Fibroblast of mammary gland (primary cell): Measurements from ENCODE around the gene PTRHD1.
"Not testable (repeated sequence)": the region's sequence is repeated elsewhere in the genome, so short reads cannot be mapped to it uniquely, and the experiment has no call there.

Source experiments
- DNase-seq: peaks from one replicate; pipeline ENCODE4 v3.0.0-alpha.2; 2010; ENCODE audit warnings: low read depth
- H3K4me3 ChIP-seq: 2 replicates; pipeline ENCODE4 v1.5.1; 2011; ENCODE audit warnings: low read depth, mild to moderate bottlenecking, low read length, moderate library complexity; ENCODE audit not compliant: control insufficient read depth
- TF ChIP-seq, protein P1 (sequence below): conservative IDR thresholded peaks from 2 replicates; pipeline ENCODE4 v1.5.1; 2011; ENCODE audit warnings: low read depth, low read length, inconsistent platforms; ENCODE audit not compliant: control insufficient read depth, insufficient read depth

Gene PTRHD1

GRCh38 chr2:24838541-24838940 is 45.4 kb upstream of the PTRHD1 start:
- TF ChIP-seq, protein P1, sequence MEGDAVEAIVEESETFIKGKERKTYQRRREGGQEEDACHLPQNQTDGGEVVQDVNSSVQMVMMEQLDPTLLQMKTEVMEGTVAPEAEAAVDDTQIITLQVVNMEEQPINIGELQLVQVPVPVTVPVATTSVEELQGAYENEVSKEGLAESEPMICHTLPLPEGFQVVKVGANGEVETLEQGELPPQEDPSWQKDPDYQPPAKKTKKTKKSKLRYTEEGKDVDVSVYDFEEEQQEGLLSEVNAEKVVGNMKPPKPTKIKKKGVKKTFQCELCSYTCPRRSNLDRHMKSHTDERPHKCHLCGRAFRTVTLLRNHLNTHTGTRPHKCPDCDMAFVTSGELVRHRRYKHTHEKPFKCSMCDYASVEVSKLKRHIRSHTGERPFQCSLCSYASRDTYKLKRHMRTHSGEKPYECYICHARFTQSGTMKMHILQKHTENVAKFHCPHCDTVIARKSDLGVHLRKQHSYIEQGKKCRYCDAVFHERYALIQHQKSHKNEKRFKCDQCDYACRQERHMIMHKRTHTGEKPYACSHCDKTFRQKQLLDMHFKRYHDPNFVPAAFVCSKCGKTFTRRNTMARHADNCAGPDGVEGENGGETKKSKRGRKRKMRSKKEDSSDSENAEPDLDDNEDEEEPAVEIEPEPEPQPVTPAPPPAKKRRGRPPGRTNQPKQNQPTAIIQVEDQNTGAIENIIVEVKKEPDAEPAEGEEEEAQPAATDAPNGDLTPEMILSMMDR, result no peak
- DNase-seq, result no peak
- H3K4me3 ChIP-seq, result no peak overlapping the region

GRCh38 chr2:24837996-24838513 is 44.9 kb upstream of the PTRHD1 start:
- no peak for DNase-seq
- no peak overlapping the region for H3K4me3 ChIP-seq
- TF ChIP-seq, protein P1, result no peak

- no peak overlapping the region for H3K4me3 ChIP-seq
- TF ChIP-seq, protein P1, result no peak
- DNase-seq, result no peak
Measured at GRCh38 chr2:24836706-24837105, 43.5 kb upstream of the PTRHD1 start.

GRCh38 chr2:24836206-24836605 is 43.0 kb upstream of the PTRHD1 start:
- no peak overlapping the region for H3K4me3 ChIP-seq
- TF ChIP-seq, protein P1, result no peak
- DNase-seq, result no peak

DNA sequence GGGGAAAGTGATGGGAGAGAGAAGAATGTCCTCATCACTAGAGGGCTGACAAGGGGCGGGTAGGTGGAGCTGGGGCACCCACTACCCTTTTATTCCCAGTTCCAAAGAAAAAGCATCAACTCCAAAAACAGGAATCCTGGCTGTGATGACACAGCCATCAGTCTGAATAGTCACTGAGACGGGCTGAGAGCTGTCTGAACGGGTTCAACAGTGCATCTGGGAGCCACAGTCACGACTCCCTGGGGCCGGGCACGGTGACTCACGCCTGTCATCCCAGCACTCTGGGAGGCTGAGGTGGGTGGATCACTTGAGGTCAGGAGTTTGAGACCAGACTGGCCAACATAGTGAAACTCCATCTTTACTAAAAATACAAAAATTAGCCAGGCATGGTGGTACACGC is 42.2 kb upstream of the PTRHD1 start:
- H3K4me3 ChIP-seq, result not testable (repeated sequence)
- DNase-seq, result peak; percentile 53

DNA sequence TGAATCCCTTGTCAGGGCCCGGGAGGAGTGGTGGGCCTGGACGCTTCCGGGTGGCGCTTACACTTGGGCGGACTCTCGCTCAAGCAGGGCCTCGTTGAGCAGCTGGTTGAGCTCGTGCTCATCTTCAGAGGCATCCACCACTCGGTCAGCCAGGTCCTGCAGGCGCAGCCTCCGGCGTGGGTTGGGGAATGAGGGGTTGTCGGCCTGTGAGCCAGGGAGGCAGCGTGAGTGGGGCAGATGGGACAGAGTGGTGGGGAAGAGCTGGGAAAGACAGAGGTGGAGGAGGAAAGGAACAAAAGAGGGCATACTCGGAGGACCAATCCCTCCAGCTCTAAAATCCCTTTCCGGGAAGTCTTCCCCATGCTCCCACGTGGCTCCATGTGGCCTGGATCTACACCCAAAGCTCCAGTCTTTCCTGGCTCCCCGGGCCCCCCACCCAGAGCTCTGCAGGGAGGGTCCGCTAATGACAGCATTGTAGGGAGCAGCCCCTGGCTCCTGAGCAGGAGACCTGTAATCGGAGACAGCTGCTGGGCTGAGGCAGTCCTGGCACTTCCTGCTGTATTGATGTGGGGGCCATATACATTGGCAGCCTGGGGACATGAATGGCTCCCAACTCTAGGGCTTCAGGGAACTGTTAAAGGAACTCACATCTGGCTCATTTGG is 41.7 kb upstream of the PTRHD1 start:
- TF ChIP-seq, protein P1, result no peak
- no peak for DNase-seq
- no peak overlapping the region for H3K4me3 ChIP-seq

DNA sequence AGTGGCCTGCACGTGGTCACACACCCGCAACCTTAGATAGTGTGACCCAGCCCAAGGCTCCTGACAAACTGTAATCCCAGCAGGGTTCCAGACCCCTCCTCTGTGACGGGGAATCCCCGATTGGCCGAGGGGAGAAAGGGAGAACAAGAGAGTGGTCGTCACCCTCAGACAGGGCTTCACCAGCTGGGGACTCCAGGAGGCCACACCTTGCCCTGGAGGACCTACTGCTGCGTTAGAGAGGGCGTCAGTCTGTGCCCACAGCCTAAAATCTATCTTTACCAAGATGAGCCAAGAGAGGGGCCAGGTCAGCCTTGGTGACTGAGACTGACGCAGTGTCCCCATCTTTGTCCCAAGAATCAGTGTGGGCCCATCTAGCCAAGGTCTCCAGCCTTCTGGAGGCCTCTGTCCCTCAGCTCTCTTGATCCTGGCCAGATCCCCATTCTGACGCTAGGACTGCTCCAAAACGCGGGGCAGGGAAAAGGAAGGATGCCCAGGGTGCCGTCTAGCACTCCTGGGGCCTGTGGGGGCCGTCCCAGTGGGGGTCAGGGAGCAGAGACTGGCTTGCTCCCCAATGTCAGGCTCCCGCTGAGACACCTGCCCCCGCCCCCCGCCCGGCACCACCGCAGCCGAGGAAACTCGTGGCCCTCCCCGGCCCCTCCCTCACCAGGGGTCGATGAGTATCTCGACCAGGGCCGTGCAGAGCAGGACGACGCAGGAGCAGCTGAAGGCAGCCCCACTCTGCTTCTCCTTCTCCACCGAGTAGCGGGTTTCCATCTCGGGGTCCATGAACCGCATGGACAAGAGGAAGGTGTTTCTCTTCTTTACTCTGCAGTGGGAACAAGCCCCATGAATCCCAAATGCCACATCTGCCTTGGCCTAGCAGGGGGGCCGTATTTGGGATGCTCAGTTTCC is 40.9 kb upstream of the PTRHD1 start:
- no peak overlapping the region for H3K4me3 ChIP-seq
- DNase-seq, result no peak
- TF ChIP-seq, protein P1, result no peak
